HG02938 (cell line): Measurements from ENCODE around the gene DIPK1A.
"Not testable (repeated sequence)": the region's sequence is repeated elsewhere in the genome, so short reads cannot be mapped to it uniquely, and the experiment has no call there.

ENCODE experiments used
- ATAC-seq: cut with Tn5 transposase; IDR thresholded peaks from one replicate; pipeline ENCODE4 v1.9.1; 2021; ENCODE audit warnings: mild to moderate bottlenecking, moderate library complexity; ENCODE audit not compliant: unreplicated experiment

The DIPK1A gene

DNA sequence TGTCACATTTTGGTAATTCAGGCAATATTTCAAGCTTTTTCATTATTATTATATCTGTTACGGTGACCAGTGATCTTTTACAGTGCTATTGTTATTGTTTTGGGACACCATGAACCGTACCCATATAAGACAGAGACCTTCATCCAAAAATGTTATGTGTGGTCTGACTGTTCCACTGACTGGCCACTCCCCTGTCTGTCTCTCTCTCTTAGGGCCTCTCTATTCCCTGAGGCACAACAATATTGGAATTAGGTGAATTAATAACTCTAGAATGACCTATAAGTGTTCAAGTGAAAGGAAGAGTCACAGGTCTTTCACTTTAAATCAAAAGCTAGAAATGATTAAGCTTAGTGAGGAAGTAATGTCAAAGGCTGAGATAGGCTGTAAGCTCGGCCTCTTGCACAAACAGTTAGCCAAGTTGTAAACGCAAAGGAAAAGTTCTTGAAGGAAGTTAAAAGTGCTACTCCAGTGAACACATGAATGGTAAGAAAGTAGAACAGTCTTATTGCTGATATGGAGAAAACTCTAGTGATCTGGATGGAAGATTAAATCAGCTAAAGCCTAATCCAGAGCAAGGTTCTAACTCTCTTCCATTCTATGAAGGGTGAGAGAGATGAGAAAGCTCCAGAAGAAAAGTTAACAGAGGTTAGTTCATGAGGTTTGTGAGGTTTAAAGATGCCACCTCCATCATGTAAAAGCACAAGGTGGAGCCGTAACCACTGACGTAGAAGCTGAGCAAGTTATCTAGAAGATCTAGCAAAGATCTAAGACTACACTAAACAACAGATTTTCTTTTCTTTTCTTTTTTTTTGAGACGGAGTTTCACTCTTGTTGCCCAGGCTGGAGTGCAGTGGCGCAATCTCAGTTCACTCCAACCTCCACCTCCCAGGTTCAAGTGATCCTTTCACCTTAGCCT lies 19.7 kb upstream of the DIPK1A start:
- ATAC-seq = peak; percentile 61

GRCh38 chr1:92975551-92976232 lies 14.4 kb upstream of the DIPK1A start:
- ATAC-seq = peak; percentile 77

DNA sequence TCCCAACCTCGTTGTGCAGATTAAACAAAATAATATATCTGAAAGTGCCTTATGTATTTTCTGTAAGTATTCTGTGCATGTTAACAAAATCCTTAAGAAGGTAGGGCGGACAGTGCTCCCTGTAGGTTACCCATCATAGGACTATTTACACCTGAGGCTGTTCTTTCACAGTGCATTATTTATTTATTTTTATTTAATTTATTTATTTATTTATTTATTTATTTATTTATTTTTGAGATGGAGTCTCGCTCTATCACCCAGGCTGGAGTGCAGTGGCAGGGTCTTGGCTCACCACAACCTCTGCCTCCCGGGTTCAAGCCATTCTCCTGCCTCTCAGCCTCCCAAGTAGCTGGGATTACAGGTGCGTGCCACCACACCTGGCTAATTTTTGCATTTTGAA lies 12.8 kb upstream of the DIPK1A start:
- not testable (repeated sequence) for ATAC-seq

GRCh38 chr1:92973203-92973897 lies 12.1 kb upstream of the DIPK1A start:
- no peak for ATAC-seq

DNA sequence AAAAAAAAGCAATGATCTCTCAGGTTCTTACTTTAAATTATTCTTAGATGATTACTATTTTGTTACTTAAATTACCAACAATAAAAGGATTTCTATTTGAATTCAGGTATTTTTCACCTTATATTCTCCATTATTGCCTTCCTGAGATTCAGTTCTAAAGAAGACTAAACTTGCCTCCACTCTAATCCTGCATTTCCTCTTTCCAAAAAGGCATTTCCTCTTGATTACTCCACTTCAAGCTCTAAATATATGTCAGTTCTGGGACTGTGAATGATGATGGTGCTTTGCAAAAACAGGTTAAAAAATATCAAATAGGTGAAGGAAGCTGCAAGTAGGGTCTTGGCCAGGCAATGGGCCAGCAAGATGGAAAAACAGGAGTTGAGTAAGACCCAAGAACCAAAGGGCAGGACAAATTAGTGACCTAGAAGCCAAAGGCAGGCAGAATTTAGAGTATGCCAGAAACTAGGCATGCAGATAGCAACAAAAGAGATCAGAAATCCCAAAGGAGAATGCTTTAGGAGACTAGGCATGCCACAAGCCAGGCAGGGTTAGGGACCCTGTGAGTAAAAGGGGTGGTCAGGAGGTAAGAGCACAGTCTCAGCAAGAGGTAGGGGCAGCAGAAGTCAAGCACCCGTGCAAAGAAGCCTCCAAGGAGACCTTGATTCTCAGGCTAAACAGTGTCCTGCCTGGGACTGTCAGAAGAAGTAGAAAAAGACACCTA lies 11.3 kb upstream of the DIPK1A start:
- no peak for ATAC-seq

DNA sequence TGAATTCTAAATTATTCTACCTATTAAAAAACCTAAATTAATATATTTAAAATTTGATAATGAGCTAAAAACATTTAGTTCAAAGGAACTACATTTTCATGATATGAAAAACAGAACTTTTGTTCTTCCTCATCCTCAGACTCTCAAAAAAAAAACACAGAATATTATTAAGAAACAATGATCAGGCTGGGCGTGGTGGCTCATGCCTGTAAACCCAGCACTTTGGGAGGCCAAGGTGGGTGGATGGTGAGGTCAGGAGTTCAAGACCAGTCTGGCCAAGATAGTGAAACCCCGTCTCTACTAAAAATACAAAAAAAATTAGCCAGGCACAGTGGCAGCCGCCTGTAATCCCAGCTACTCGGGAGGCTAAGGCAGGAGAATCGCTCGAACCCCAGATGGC lies 10.7 kb upstream of the DIPK1A start:
- not testable (repeated sequence) for ATAC-seq

GRCh38 chr1:92970990-92971689 lies 9.9 kb upstream of the DIPK1A start:
- ATAC-seq = no peak

DNA sequence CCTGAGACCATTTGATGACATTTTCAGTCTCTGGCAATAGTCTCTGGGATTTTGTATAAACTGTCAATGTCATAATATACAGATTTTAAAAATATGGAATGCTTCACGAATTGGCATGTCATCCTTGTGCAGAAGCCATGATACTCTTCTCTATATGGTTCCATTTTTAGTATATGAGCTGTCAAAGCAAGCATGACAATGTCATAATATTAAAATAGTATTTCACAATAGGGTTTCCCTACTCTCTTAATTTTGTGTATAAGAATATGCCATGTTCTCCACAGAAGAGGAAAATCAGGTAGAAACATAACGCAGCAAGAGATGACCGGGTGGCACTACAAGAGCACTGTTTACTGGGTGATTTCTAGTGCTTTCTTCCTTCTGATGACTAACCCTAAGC lies 8.3 kb upstream of the DIPK1A start:
- no peak for ATAC-seq

- no peak for ATAC-seq
These were observed 7.1 kb upstream of the DIPK1A start for GRCh38 chr1:92968138-92969032.

GRCh38 chr1:92964998-92965397 lies 3.7 kb upstream of the DIPK1A start:
- no peak for ATAC-seq

DNA sequence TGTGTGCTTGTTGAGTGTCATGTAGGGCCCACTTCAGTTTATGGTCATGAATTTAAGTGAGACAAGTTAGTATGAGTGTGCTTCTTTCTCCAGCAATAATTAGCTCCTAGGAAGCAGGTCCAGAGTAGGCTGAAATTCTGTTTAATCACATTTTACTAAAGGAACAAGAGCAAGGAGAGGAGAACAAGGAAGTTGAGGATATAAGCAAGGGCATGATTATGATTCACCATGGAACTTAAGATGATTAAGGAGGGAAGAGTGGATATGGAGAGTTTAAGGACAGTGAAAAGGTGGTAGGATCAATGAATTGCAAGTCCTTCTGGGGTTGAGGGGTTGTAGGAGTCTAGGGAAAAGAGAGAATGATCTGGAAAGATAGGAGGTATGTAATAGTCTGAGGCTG lies 3.1 kb upstream of the DIPK1A start:
- no peak for ATAC-seq

DNA sequence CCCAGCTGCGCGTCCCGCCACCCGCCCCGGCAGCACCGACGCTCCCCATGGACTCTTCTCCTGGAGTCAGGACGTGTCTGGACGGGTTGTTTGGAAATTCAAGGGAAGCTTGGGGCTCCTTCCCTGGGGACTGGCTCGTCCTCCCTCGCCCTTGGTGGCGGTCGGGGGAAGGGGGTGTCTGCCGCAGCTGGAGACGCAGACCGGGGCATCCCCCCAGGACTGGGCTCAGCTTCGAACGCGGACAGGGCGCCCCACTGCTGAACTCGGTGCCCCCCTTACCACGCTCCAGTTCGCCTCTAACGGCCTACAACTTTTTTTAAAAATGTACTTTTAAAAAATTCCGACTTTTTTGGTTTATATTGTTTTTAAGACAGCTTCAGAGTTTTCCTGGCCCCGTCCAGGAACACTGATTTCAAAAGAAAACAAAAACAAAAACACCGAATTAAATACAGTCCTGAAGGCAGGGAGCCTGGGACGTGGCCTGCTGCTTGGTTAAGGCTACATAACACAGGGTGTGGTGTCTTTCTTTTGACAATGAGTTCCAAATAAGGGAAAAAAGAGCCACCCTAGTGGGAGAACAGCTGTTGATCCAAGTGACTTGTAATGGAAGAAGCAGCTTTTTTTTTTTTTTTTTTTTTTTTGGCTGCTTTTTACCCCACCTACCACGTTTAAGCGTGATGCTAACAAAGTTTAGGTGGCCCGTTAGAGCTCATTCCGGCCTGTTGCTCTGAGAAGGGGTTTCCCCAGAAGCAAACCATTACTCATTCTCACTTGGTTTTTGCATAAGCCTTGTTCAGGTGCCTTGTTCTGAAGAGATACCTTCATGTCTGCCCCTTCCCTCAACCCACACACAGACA lies 862 bp upstream of the DIPK1A start:
- ATAC-seq = peak; percentile 64

- peak; percentile 34 for ATAC-seq
These were observed 699 bp downstream of the DIPK1A start for GRCh38 chr1:92960395-92961130.

DNA sequence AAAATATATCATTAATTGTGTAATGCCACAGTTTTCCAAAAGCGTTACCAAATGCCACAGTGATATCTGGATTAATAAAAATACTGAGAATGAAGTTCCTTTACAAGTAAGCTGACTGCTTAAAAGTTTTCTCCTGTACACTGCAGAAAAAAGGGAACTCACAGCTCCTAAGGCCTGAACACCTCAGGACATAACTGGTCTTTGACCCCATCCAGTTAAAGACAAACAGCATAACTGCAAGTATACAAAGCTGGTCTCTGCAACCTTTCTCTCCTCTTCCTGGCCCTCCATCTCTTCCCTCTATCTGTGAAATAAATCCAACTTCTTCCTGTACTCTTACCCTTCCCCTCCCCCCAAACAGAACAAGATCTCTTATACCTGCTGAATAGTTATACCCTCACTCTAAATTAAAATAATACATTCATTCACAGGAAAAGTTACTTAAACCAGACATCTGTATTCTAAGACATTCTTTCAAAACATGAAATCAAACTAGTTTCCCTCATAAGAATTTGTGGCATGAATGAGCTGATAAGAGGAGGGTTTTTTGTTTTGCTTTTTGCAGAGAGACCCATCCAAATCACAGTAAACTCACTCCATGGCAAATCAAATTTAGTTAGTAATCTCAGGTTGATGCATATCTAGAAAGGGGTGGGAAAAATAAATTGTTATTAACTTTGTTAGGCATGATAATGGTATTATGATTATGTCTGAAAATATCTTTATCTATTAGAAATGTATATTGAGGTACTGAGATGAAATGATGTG lies 2.9 kb downstream of the DIPK1A start:
- ATAC-seq = no peak

DNA sequence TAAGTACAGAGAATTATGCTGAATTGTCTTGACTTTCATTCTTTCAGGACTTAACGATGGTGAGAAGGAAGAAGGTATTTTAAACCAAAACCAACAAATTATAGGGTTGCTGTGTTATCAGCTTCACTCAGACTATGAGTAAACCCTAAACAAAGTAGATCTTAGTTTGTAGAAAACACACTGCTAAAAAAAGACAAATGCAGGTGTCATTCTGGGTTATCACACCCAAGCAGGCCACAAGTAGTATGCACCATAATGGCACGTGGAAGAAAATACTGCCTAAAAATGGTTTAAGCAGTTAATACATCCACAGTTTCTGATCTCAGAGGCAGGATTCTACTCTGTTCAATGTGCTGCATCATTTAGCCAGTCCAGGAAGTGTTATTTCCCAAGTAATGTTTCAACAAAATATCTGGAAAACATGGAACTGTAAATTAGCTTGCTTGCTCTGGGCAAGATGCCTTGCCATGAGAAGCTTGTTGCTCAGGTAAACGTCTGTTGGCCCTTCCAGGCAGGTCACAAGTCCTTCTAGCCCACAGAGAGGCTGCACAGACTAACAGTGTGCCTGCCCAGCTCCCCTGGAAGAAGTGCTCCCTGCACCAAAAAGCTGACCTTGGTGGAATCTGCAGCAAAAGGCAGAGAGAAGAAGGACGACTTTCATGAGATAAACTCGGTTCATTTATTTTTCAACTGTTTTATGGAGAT lies 4.1 kb downstream of the DIPK1A start:
- peak; percentile 28 for ATAC-seq

GRCh38 chr1:92956254-92957029 lies 4.8 kb downstream of the DIPK1A start:
- no peak for ATAC-seq
